Caco-2 (cell line): ENCODE results near the gene EXOSC10. TPM values are rescaled to one million over a fixed set of nuclear protein-coding genes. Genes with fewer than 3 reads are reported as not detected.
"Not testable (repeated sequence)": the region's sequence is repeated elsewhere in the genome, so short reads cannot be mapped to it uniquely, and the experiment has no call there.

Experiments
- BruUV-seq: library from RNA; stranded (reverse); fragments of 400-500 nt; replicated peaks from 2 replicates; lab custom pipeline; 2021; lab: Mats Ljungman, UMichigan
- CTCF ChIA-PET: fragments of 300-600 bp; sonication (Branson Sonifier 250); formaldehyde crosslinking; loops from one replicate; lab custom pipeline; 2022; ENCODE audit warnings: antibody characterized with exemption; lab: Charles Lee
- POLR2A ChIA-PET: fragments of 300-600 bp; sonication (Branson Sonifier 250); formaldehyde crosslinking; loops from one replicate; lab custom pipeline; 2022; ENCODE audit warnings: antibody characterized with exemption; lab: Charles Lee
- DNase-seq, 2 experiments: peaks; one replicate each; pipeline versions ENCODE4 v3.0.0 to v3.0.0-alpha.2; 2020 to 2022
- H3K27me3 ChIP-seq: replicated peaks from 2 replicates; pipeline ENCODE4 v1.6.0; 2011; ENCODE audit warnings: low read length; ENCODE audit not compliant: control insufficient read depth, insufficient read depth
- H3K36me3 ChIP-seq: 2 replicates; pipeline ENCODE4 v1.5.1; 2011; ENCODE audit warnings: low read length; ENCODE audit not compliant: control insufficient read depth, insufficient read depth
- H3K4me1 ChIP-seq: fragments of 250-450 bp; sonication (Bioruptor Pico); 2 replicates; pipeline ENCODE4 v1.5.1; 2020; ENCODE audit warnings: mild to moderate bottlenecking
- H3K4me3 ChIP-seq: 2 replicates; pipeline ENCODE4 v1.5.1; 2011; ENCODE audit warnings: low read depth, mild to moderate bottlenecking, control low read depth, low read length
- H3K9me3 ChIP-seq: fragments of 250-450 bp; sonication (Bioruptor Pico); 2 replicates; pipeline ENCODE4 v1.5.1; 2020; ENCODE audit warnings: mild to moderate bottlenecking, moderate library complexity
- H3K27ac Mint-ChIP-seq: one replicate; pipeline ENCODE4 v1.8.0; 2022; ENCODE audit warnings: mixed read lengths; ENCODE audit not compliant: unreplicated experiment
- H3K27me3 Mint-ChIP-seq: one replicate; pipeline ENCODE4 v1.8.0; 2022; ENCODE audit warnings: mixed read lengths; ENCODE audit not compliant: insufficient read depth, unreplicated experiment
- H3K36me3 Mint-ChIP-seq: one replicate; pipeline ENCODE4 v1.8.0; 2022; ENCODE audit warnings: mild to moderate bottlenecking, mixed read lengths; ENCODE audit not compliant: insufficient read depth, unreplicated experiment
- H3K4me1 Mint-ChIP-seq: one replicate; pipeline ENCODE4 v1.8.0; 2022; ENCODE audit warnings: low read depth, mixed read lengths; ENCODE audit not compliant: unreplicated experiment
- H3K4me3 Mint-ChIP-seq: one replicate; pipeline ENCODE4 v1.8.0; 2022; ENCODE audit warnings: mild to moderate bottlenecking, moderate library complexity, mixed read lengths; ENCODE audit not compliant: unreplicated experiment
- H3K9me3 Mint-ChIP-seq: one replicate; pipeline ENCODE4 v1.8.0; 2022; ENCODE audit warnings: mixed read lengths; ENCODE audit not compliant: unreplicated experiment
- CTCF ChIP-seq, 2 experiments: fragments of 200-600 bp in 1 of 2; IDR thresholded peaks; 1 replicate in 1 of 2; 2 replicates in 1 of 2; pipeline versions ENCODE4 v1.5.1 to v1.8.0; 2011 to 2022; ENCODE audit warnings: antibody characterized with exemption in 1 of 2, control low read depth in 1 of 2, inconsistent platforms in 1 of 2, low read depth in 1 of 2, low read length in 1 of 2, mild to moderate bottlenecking in 1 of 2, moderate library complexity in 1 of 2; ENCODE audit not compliant: insufficient read depth in 1 of 2, severe bottlenecking in 1 of 2, unreplicated experiment in 1 of 2
- intact Hi-C: fragments of 100-400 bp; cut with micrococcal nuclease; formaldehyde crosslinking; loops from one replicate; pipeline ENCODE4 v1.10.0; 2022; ENCODE audit not compliant: unreplicated experiment
- total RNA-seq: library from RNA; stranded (reverse); gene quantifications from 2 replicates; pipeline ENCODE4 v1.2.3, GENCODE V29; 2022

EXOSC10 gene
- total RNA-seq, 1 experiment from 2014 or later = 83.7 TPM

GRCh38 chr1:11064942-11065341 is 34.7 kb downstream of the EXOSC10 start:
- H3K36me3 ChIP-seq = peaks cover 2% of the 10 kb centered on the region
- intact Hi-C loops = no loop called here
- ChIA-PET CTCF (no interaction called here), POLR2A (interaction anchor here (0.7 kb wide), 1 partner anchor 22 kb away, joined by 6 read pairs; no protein-coding TSS in a partner anchor)
- no peak for DNase-seq
- Mint-ChIP-seq H3K36me3 (peaks cover 60% of the 10 kb centered on the region), H3K4me3 (no peak overlapping the region), H3K9me3 (no peaks in the 10 kb centered on the region), H3K27ac (no peak overlapping the region), H3K27me3 (no peaks in the 10 kb centered on the region), H3K4me1 (no peaks in the 10 kb centered on the region)
- TF ChIP-seq CTCF (IDR thresholded peaks at IDR 0.05; ENCODE audit: insufficient read depth in 1 of 2, low read depth in 1 of 2, low read length in 1 of 2, severe bottlenecking in 1 of 2, unreplicated experiment in 1 of 2) = no peak
- 0 out of 2 replicates have a peak, but pooled peaks cover 6% of the 10 kb centered on the region for H3K4me1 ChIP-seq
- H3K9me3 ChIP-seq = no peaks in the 10 kb centered on the region
- no TSS peak for BruUV-seq
- no peaks in the 10 kb centered on the region for H3K27me3 ChIP-seq
- H3K4me3 ChIP-seq = no peak overlapping the region

GRCh38 chr1:11063937-11064537 is 35.6 kb downstream of the EXOSC10 start:
- H3K4me1 ChIP-seq, BruUV-seq, POLR2A ChIA-PET, intact Hi-C loops, H3K27me3 Mint-ChIP-seq, H3K4me3 Mint-ChIP-seq, H3K4me1 Mint-ChIP-seq, H3K9me3 ChIP-seq, H3K9me3 Mint-ChIP-seq, DNase-seq, H3K27me3 ChIP-seq, H3K4me3 ChIP-seq, H3K36me3 ChIP-seq, H3K27ac Mint-ChIP-seq: not testable (repeated sequence)
- H3K36me3 Mint-ChIP-seq = peaks cover 55% of the 10 kb centered on the region
- CTCF ChIA-PET = interaction anchor here (0.6 to 1.2 kb wide), 3 partner anchors 27 to 35 kb away, joined by 3 read pairs; partner anchors contain the start of gene EXOSC10

- ChIA-PET POLR2A (no interaction called here), CTCF (interaction anchor here (0.7 to 2.7 kb wide), 2 partner anchors 25 to 54 kb away, joined by 3 to 12 read pairs; no protein-coding TSS in a partner anchor)
- Mint-ChIP-seq H3K4me1 (no peaks in the 10 kb centered on the region), H3K4me3 (no peak overlapping the region), H3K27ac (no peak overlapping the region), H3K27me3 (no peaks in the 10 kb centered on the region), H3K9me3 (no peaks in the 10 kb centered on the region), H3K36me3 (peaks cover 59% of the 10 kb centered on the region)
- no peak for DNase-seq
- intact Hi-C loops = no loop called here
- no peak overlapping the region for H3K4me3 ChIP-seq
- H3K4me1 ChIP-seq = 0 out of 2 replicates have a peak, but pooled peaks cover 6% of the 10 kb centered on the region
- no peaks in the 10 kb centered on the region for H3K9me3 ChIP-seq
- no peak for TF ChIP-seq CTCF (IDR thresholded peaks at IDR 0.05; ENCODE audit: insufficient read depth in 1 of 2, low read depth in 1 of 2, low read length in 1 of 2, severe bottlenecking in 1 of 2, unreplicated experiment in 1 of 2)
- no peaks in the 10 kb centered on the region for H3K27me3 ChIP-seq
- H3K36me3 ChIP-seq = peaks cover 2% of the 10 kb centered on the region
- no TSS peak for BruUV-seq
These were observed 36.7 kb downstream of the EXOSC10 start for GRCh38 chr1:11062965-11063401.
